Mucosa of descending colon (tissue), 3 donors: Measurements from ENCODE around the gene TMEM132C. TPM values are rescaled to one million over a fixed set of nuclear protein-coding genes. Genes with fewer than 3 reads are reported as not detected.

Experiments
- ATAC-seq: fragments of 200-7000 bp; cut with Tn5 transposase; one replicate; pipeline ENCODE4 v1.9.1; 2020; ENCODE audit warnings: mild to moderate bottlenecking, moderate library complexity
- DNase-seq, 3 donors: peaks; one replicate each; pipeline ENCODE4 v3.0.0-alpha.2; 2020
- H3K36me3 ChIP-seq: fragments of 200-600 bp; one replicate; pipeline ENCODE4 v1.8.0; 2021; ENCODE audit warnings: low read depth, mild to moderate bottlenecking
- H3K4me1 ChIP-seq: fragments of 200-600 bp; one replicate; pipeline ENCODE4 v1.8.0; 2021; ENCODE audit warnings: low read depth, mild to moderate bottlenecking
- H3K4me3 ChIP-seq: fragments of 200-600 bp; one replicate; pipeline ENCODE4 v1.8.0; 2021; ENCODE audit warnings: mild to moderate bottlenecking
- H3K9me3 ChIP-seq: fragments of 200-600 bp; one replicate; pipeline ENCODE4 v1.8.0; 2021; ENCODE audit warnings: mild to moderate bottlenecking
- CTCF ChIP-seq: fragments of 200-600 bp; IDR thresholded peaks from one replicate; pipeline ENCODE4 v1.8.0; 2022; ENCODE audit warnings: antibody characterized with exemption, mild to moderate bottlenecking
- intact Hi-C, 2 donors: fragments of 100-400 bp; cut with DNase I in 1 of 2; cut with micrococcal nuclease in 1 of 2; formaldehyde crosslinking; loops; one replicate each; pipeline versions ENCODE4 v1.11.0 to v1.11.1; 2022; cut with DNase I, micrococcal nuclease
- total RNA-seq, 3 donors: library from RNA; stranded (reverse); fragmentation: NEBNext Ultra II Directional in 2 of 3; extraction: Animal tissue kit (Norgen Biotek cat#: 25700) in 2 of 3; gene quantifications; one replicate each; pipeline versions ENCODE4 v1.2.1 to v1.2.4, GENCODE V29; 2021 to 2023
- donor health status: DM: no; HTN: no; CAD: no; lungs with moderate emphysema.
- donor health status: DM: no; HTN: no; CAD: no.
- donor health status: DM: no; HTN: yes; CAD: no.

TMEM132C gene
- total RNA-seq, 3 donors from 2014 or later: 0.23 to 2.4 (median 1.2) TPM

DNA sequence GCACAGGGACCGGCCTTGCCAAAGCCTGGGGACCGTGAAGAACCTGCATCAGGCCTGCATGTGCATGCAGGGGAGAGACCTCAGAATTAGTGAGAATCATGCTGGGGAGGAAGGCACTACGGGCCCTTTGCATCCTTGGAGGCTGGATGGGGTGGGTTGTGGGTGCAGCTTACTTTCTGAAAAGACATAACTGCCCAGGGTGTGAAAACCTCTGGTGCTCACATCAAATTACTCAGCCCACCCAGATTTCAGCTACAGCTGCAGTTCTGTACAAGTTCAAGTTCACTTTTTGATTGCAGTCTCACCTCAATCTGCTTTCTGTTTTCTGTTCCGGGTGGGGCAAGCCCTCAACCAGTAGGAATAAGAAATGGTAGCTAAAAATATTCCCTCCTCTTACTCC lies 426.1 kb downstream of the TMEM132C start:
- Histone ChIP-seq H3K4me3 (no peak overlapping the region), H3K36me3 (no peaks in the 10 kb centered on the region), H3K9me3 (no peaks in the 10 kb centered on the region), H3K4me1 (no peaks in the 10 kb centered on the region)
- intact Hi-C loops: no loop called here
- TF ChIP-seq CTCF: no peak
- ATAC-seq (no peak), DNase-seq (no peak)

DNA sequence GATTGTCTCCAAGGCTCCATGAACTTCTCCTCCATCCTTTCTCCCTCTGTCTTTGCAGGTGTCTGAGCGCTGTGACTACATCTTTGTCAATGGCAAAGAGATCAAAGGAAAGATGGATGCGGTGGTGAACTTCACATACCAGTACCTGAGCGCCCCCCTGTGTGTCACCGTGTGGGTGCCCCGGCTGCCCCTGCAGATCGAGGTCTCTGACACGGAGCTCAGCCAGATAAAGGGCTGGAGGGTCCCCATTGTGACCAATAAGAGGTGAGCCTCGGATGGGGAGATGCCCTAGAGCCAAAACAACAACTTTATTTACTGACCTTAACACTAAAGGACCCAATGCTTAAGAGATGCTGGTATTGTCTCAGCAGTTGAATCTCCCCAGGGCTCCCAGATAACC lies 426.8 kb downstream of the TMEM132C start:
- DNase-seq (no peak), ATAC-seq (no peak)
- intact Hi-C loops: no loop called here
- Histone ChIP-seq H3K9me3 (no peaks in the 10 kb centered on the region), H3K36me3 (no peaks in the 10 kb centered on the region), H3K4me1 (no peaks in the 10 kb centered on the region), H3K4me3 (no peak overlapping the region)
- no peak for TF ChIP-seq CTCF

GRCh38 chr12:128694445-128694844 lies 427.5 kb downstream of the TMEM132C start:
- ATAC-seq (no peak), DNase-seq (no peak)
- no peaks in the 10 kb centered on the region for H3K36me3 ChIP-seq
- H3K9me3 ChIP-seq: no peaks in the 10 kb centered on the region
- no peaks in the 10 kb centered on the region for H3K4me1 ChIP-seq
- no peak overlapping the region for H3K4me3 ChIP-seq
- intact Hi-C loops: no loop called here
- TF ChIP-seq CTCF: no peak

DNA sequence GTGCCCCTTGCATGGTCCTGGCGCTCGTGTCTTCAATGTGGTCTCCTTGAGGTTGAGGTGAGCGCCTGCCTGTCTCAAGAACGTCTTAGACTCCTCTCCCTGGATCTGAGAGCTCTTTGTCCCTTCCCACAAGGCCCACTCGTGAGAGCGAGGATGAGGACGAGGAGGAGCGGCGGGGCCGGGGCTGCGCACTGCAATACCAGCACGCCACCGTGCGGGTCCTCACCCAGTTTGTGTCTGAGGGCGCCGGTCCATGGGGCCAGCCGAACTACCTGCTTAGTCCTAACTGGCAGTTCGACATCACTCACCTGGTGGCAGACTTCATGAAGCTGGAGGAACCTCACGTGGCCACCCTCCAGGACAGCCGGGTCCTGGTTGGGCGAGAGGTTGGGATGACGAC lies 428.7 kb downstream of the TMEM132C start:
- intact Hi-C loops: no loop called here
- Histone ChIP-seq H3K36me3 (no peaks in the 10 kb centered on the region), H3K9me3 (no peaks in the 10 kb centered on the region), H3K4me1 (no peaks in the 10 kb centered on the region), H3K4me3 (no peak overlapping the region)
- no peak for ATAC-seq
- TF ChIP-seq CTCF: no peak
- DNase-seq: no peak

DNA sequence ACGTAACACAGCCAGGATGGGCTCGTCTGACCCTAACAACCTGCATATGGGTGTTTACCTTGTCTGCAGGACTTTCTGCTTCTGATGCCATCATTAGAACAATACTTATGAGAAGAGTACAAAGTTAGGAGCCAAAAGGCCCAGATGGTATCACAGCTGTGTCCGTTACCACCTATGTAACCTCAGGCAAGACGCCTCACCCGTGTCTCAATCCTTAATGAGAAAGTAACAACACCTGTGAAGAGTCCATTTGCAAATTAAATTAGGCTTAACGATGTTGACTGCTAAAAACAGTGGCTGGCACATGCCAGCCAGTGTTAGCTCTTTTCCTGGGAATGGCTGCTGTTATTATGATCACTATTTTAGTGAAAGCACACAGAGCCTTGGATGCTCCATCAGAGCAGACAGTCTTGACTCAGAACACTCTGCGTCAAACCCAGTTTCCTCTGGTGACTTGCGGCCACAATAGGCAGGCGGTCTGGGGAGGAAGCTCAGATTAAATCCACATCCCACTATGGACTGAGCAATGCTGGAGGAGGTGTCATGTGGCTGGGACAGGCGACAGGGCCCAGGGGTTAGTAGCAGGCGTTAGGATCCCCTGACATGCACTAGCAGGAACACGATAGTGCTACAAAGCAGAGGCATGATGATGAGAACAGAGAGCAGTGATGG lies 431.5 kb downstream of the TMEM132C start:
- ATAC-seq (no peak), DNase-seq (no peak)
- H3K9me3 ChIP-seq: no peaks in the 10 kb centered on the region
- H3K4me1 ChIP-seq: no peaks in the 10 kb centered on the region
- H3K4me3 ChIP-seq: no peak overlapping the region
- intact Hi-C loops: no loop called here
- TF ChIP-seq CTCF: no peak
- H3K36me3 ChIP-seq: no peaks in the 10 kb centered on the region

- DNase-seq (no peak), ATAC-seq (no peak)
- intact Hi-C loops: no loop called here
- Histone ChIP-seq H3K9me3 (no peaks in the 10 kb centered on the region), H3K4me3 (no peak overlapping the region), H3K4me1 (no peaks in the 10 kb centered on the region), H3K36me3 (no peaks in the 10 kb centered on the region)
- no peak for TF ChIP-seq CTCF
These were observed 432.1 kb downstream of the TMEM132C start for GRCh38 chr12:128699106-128699505.
